ENCODE results near the gene TERB1.

- TF ChIP-seq KMT2B (CRISPR knock-in tag; IDR thresholded peaks at IDR 0.05): no peak
- no peak for TF ChIP-seq HDAC6 (IDR thresholded peaks at IDR 0.05; ENCODE audit: low read depth, low read length)
- TF ChIP-seq TRIM22 (IDR thresholded peaks at IDR 0.05): no peak
- no peak for TF ChIP-seq ARID2 (CRISPR knock-in tag; IDR thresholded peaks at IDR 0.05; ENCODE audit: borderline replicate concordance)
- no peak for TF ChIP-seq ZBTB1 (CRISPR knock-in tag; IDR thresholded peaks at IDR 0.05; ENCODE audit: borderline replicate concordance)
- no peak for TF ChIP-seq SP1 (IDR thresholded peaks at IDR 0.05)
- no peak for TF ChIP-seq SP1 (CRISPR knock-in tag; IDR thresholded peaks at IDR 0.05)
- no peak for TF ChIP-seq ZNF30 (CRISPR knock-in tag; IDR thresholded peaks at IDR 0.05)
- no peak for TF ChIP-seq ZNF674 (CRISPR knock-in tag; IDR thresholded peaks at IDR 0.05; ENCODE audit: low read depth)
- TF ChIP-seq, protein P1, sequence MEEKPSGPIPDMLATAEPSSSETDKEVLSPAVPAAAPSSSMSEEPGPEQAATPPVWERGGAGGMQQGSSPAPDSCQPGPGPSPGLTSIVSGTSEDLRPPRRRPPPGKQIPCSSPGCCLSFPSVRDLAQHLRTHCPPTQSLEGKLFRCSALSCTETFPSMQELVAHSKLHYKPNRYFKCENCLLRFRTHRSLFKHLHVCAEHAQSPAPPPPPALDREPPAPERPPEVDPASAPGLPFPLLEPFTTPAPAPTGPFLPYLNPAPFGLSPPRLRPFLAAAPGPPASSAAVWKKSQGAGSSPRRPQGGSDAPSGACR (CRISPR knock-in tag; IDR thresholded peaks at IDR 0.05): no peak
- TF ChIP-seq HMG20A (CRISPR knock-in tag; IDR thresholded peaks at IDR 0.05; ENCODE audit: borderline replicate concordance): no peak
These were observed 9.0 kb upstream of the TERB1 start for GRCh38 chr16:66810391-66810790.
